SK-N-SH (cell line): ENCODE data around the gene GHR. TPM values are rescaled to one million over a fixed set of nuclear protein-coding genes. Genes with fewer than 3 reads are reported as not detected.

ENCODE experiments used
- CTCF ChIA-PET: fragments of 300-600, 350-600 bp; formaldehyde crosslinking; extraction: SDS; loops from one replicate; lab custom pipeline; 2021; lab: Yijun Ruan, JAX
- POLR2A ChIA-PET: fragments of 350-600 bp; sonication (Branson Sonifier 250); formaldehyde crosslinking; extraction: SDS; loops from one replicate; lab custom pipeline; 2020; ENCODE audit warnings: antibody characterized with exemption, inconsistent platforms; lab: Yijun Ruan, JAX
- DNase-seq: peaks from one replicate; pipeline ENCODE4 v3.0.0; 2012
- H2AFZ ChIP-seq: fragments of 200-600 bp; sonication (generic); 2 replicates; pipeline ENCODE4 v1.8.1; 2016; ENCODE audit warnings: antibody characterized with exemption, mild to moderate bottlenecking, low read depth
- H3F3A ChIP-seq: fragments of 200-600 bp; sonication (generic); replicated peaks from 2 replicates; pipeline ENCODE3; 2016; ENCODE audit warnings: antibody characterized with exemption, mild to moderate bottlenecking; ENCODE audit not compliant: insufficient read depth
- H3K27ac ChIP-seq, 2 experiments: fragments of 200-500 bp in 1 of 2; fragments of 200-600 bp in 1 of 2; sonication (Bioruptor generic) in 1 of 2; sonication (generic), shearing (Covaris generic) in 1 of 2; 2 replicates each; pipeline versions ENCODE4 v1.5.1 to v1.6.1; 2014 to 2016; ENCODE audit warnings: low read depth in 2 of 2, inconsistent platforms in 1 of 2, low read length in 1 of 2, mild to moderate bottlenecking in 1 of 2, mixed read lengths in 1 of 2
- H3K27me3 ChIP-seq: fragments of 200-600 bp; sonication (generic), shearing (Covaris generic); 2 replicates; pipeline ENCODE4 v1.6.1; 2016; ENCODE audit warnings: mixed run types; ENCODE audit not compliant: insufficient read depth
- H3K36me3 ChIP-seq, 2 experiments: fragments of 200-500 bp in 1 of 2; fragments of 200-600 bp in 1 of 2; sonication (Bioruptor generic) in 1 of 2; sonication (generic) in 1 of 2; replicated peaks in 1 of 2; 2 replicates each; pipeline versions ENCODE3 to v1.5.1; 2014 to 2016; ENCODE audit warnings: low read length in 1 of 2, mild to moderate bottlenecking in 1 of 2; ENCODE audit not compliant: insufficient read depth in 2 of 2, control insufficient read depth in 1 of 2
- H3K4me1 ChIP-seq, 2 experiments: fragments of 200-500 bp in 1 of 2; fragments of 200-600 bp in 1 of 2; sonication (Bioruptor generic) in 1 of 2; sonication (generic), shearing (Covaris generic) in 1 of 2; 2 replicates each; pipeline versions ENCODE4 v1.5.1 to v1.6.1; 2014 to 2016; ENCODE audit warnings: low read depth in 1 of 2, low read length in 1 of 2, mixed run types in 1 of 2; ENCODE audit not compliant: insufficient read depth in 2 of 2, control insufficient read depth in 1 of 2
- H3K4me2 ChIP-seq: fragments of 200-600 bp; sonication (generic), shearing (Covaris generic); 2 replicates; pipeline ENCODE4 v1.6.1; 2017; ENCODE audit warnings: mixed run types
- H3K4me3 ChIP-seq, 2 experiments: fragments of 200-500 bp in 1 of 2; fragments of 200-600 bp in 1 of 2; sonication (Bioruptor generic) in 1 of 2; sonication (generic), shearing (Covaris generic) in 1 of 2; 2 replicates each; pipeline versions ENCODE4 v1.5.1 to v1.8.1; 2014 to 2016; ENCODE audit warnings: low read depth in 2 of 2, inconsistent platforms in 1 of 2, low read length in 1 of 2, mild to moderate bottlenecking in 1 of 2, mixed read lengths in 1 of 2, moderate library complexity in 1 of 2
- H3K79me2 ChIP-seq: fragments of 200-600 bp; sonication (generic); 2 replicates; pipeline ENCODE4 v1.8.1; 2017; ENCODE audit warnings: mild to moderate bottlenecking; ENCODE audit not compliant: insufficient read depth
- H3K9ac ChIP-seq: fragments of 200-600 bp; sonication (generic); 2 replicates; pipeline ENCODE4 v1.6.1; 2017; ENCODE audit warnings: mixed run types
- H3K9me2 ChIP-seq: fragments of 200-600 bp; sonication (generic); 2 replicates; pipeline ENCODE4 v1.6.1; 2017; ENCODE audit warnings: mixed run types
- H3K9me3 ChIP-seq: fragments of 200-600 bp; sonication (generic); 2 replicates; pipeline ENCODE4 v1.6.1; 2017; ENCODE audit warnings: mixed run types, mild to moderate bottlenecking, moderate library complexity
- H4K20me1 ChIP-seq: fragments of 200-600 bp; sonication (generic); 2 replicates; pipeline ENCODE4 v1.6.1; 2017; ENCODE audit warnings: mild to moderate bottlenecking, mixed run types; ENCODE audit not compliant: insufficient read depth
- ELF1 ChIP-seq: IDR thresholded peaks from 2 replicates; pipeline ENCODE4 v1.4.0; 2012
- EP300 ChIP-seq, 2 experiments: IDR thresholded peaks; 2 replicates each; pipeline versions ENCODE4 v1.4.0 to v1.6.1; 2012; ENCODE audit warnings: borderline replicate concordance in 1 of 2, low read depth in 1 of 2, low read length in 1 of 2
- EZH2phosphoT487 ChIP-seq: fragments of 200-600 bp; sonication (generic); IDR thresholded peaks from 2 replicates; pipeline ENCODE4 v1.6.1; 2017; ENCODE audit warnings: low read depth, mixed run types, mild to moderate bottlenecking, antibody characterized with exemption, moderate library complexity, borderline replicate concordance
- FOSL2 ChIP-seq: IDR thresholded peaks from 2 replicates; pipeline ENCODE4 v1.4.0; 2012; ENCODE audit warnings: low read depth, mild to moderate bottlenecking, moderate library complexity, borderline replicate concordance
- FOXJ3 ChIP-seq: sonication (generic); formaldehyde crosslinking; IDR thresholded peaks from 2 replicates; pipeline ENCODE4 v1.5.1; 2020; ENCODE audit warnings: mild to moderate bottlenecking, missing genetic modification reagents
- FOXM1 ChIP-seq: IDR thresholded peaks from 2 replicates; pipeline ENCODE4 v1.4.0; 2012; ENCODE audit warnings: low read depth, mild to moderate bottlenecking
- GABPA ChIP-seq: IDR thresholded peaks from 2 replicates; pipeline ENCODE4 v1.4.0; 2012; ENCODE audit warnings: low read depth, mild to moderate bottlenecking
- GATA2 ChIP-seq: sonication (generic); formaldehyde crosslinking; IDR thresholded peaks from 2 replicates; pipeline ENCODE4 v1.5.0; 2020; ENCODE audit warnings: mild to moderate bottlenecking, missing genetic modification reagents
- IRF3 ChIP-seq: fragments of 150-350 bp; IDR thresholded peaks from 2 replicates; pipeline ENCODE4 v1.6.1; 2016; ENCODE audit warnings: mild to moderate bottlenecking, low read depth, low read length
- JUND ChIP-seq: IDR thresholded peaks from 2 replicates; pipeline ENCODE4 v1.4.0; 2012
- MEF2A ChIP-seq: IDR thresholded peaks from 2 replicates; pipeline ENCODE4 v1.4.0; 2012; ENCODE audit warnings: low read depth, borderline replicate concordance
- NFIC ChIP-seq: IDR thresholded peaks from 2 replicates; pipeline ENCODE4 v1.4.0; 2012; ENCODE audit warnings: borderline replicate concordance
- POLR2AphosphoS5 ChIP-seq: IDR thresholded peaks from 2 replicates; pipeline ENCODE4 v1.6.1; 2012; ENCODE audit warnings: low read depth, low read length
- RXRA ChIP-seq: IDR thresholded peaks from 2 replicates; pipeline ENCODE4 v1.4.0; 2012; ENCODE audit warnings: low read depth, mild to moderate bottlenecking, borderline replicate concordance
- SMC3 ChIP-seq: IDR thresholded peaks from 2 replicates; pipeline ENCODE4 v1.6.1; 2012; ENCODE audit warnings: low read depth, low read length, improper control_type of control experiment
- TAF1 ChIP-seq: IDR thresholded peaks from 2 replicates; pipeline ENCODE4 v1.6.1; 2012; ENCODE audit warnings: low read depth, mild to moderate bottlenecking, low read length, moderate library complexity, borderline replicate concordance
- TCF12 ChIP-seq: IDR thresholded peaks from 2 replicates; pipeline ENCODE4 v1.4.0; 2012
- TEAD4 ChIP-seq: IDR thresholded peaks from 2 replicates; pipeline ENCODE4 v1.4.0; 2012; ENCODE audit warnings: mild to moderate bottlenecking, borderline replicate concordance; ENCODE audit not compliant: insufficient read depth
- YY1 ChIP-seq: IDR thresholded peaks from 2 replicates; pipeline ENCODE4 v1.4.0; 2012; ENCODE audit warnings: low read depth, mild to moderate bottlenecking
- WGBS: methylation state at CpG from one replicate; pipeline ENCODE4 v1.1.6; 2017; ENCODE audit warnings: low lambda C conversion rate; 5-methylcytosine and 5-hydroxymethylcytosine counted together
- polyA plus RNA-seq, 3 experiments: library from polyadenylated mRNA; depleted of rRNA; stranded (reverse); fragments of >200 nt; gene quantifications; 2 replicates each; pipeline ENCODE4 v1.2.3, GENCODE V29; 2012
- TF ChIP-seq, protein P1 (sequence below): IDR thresholded peaks from 2 replicates; pipeline ENCODE4 v1.6.1; 2012; ENCODE audit warnings: mild to moderate bottlenecking, low read depth, low read length, moderate library complexity

GHR gene
- polyA plus RNA-seq, 1 of the 3 experiments (the other 2 are of a cell fraction), result 0.03 TPM

- H3K4me2 ChIP-seq, result no peak overlapping the region
- ChIA-PET CTCF (interaction anchor here (0.6 to 0.9 kb wide), 2 partner anchors 10 to 26 kb away, joined by 3 read pairs; no protein-coding TSS in a partner anchor), POLR2A (no interaction called here)
- no peaks in the 10 kb centered on the region for H3K9me2 ChIP-seq
- no peak overlapping the region for H3K4me3 ChIP-seq
- no peak overlapping the region for H3K9ac ChIP-seq
- H2AFZ ChIP-seq, result no peak overlapping the region
- H3K27me3 ChIP-seq, result no peaks in the 10 kb centered on the region
- TF ChIP-seq FOSL2, result no peak
- no peak for TF ChIP-seq IRF3
- TF ChIP-seq TEAD4, result no peak
- no peak for TF ChIP-seq MEF2A
- no peak for TF ChIP-seq FOXM1
- TF ChIP-seq JUND, result no peak
- TF ChIP-seq, protein P1, sequence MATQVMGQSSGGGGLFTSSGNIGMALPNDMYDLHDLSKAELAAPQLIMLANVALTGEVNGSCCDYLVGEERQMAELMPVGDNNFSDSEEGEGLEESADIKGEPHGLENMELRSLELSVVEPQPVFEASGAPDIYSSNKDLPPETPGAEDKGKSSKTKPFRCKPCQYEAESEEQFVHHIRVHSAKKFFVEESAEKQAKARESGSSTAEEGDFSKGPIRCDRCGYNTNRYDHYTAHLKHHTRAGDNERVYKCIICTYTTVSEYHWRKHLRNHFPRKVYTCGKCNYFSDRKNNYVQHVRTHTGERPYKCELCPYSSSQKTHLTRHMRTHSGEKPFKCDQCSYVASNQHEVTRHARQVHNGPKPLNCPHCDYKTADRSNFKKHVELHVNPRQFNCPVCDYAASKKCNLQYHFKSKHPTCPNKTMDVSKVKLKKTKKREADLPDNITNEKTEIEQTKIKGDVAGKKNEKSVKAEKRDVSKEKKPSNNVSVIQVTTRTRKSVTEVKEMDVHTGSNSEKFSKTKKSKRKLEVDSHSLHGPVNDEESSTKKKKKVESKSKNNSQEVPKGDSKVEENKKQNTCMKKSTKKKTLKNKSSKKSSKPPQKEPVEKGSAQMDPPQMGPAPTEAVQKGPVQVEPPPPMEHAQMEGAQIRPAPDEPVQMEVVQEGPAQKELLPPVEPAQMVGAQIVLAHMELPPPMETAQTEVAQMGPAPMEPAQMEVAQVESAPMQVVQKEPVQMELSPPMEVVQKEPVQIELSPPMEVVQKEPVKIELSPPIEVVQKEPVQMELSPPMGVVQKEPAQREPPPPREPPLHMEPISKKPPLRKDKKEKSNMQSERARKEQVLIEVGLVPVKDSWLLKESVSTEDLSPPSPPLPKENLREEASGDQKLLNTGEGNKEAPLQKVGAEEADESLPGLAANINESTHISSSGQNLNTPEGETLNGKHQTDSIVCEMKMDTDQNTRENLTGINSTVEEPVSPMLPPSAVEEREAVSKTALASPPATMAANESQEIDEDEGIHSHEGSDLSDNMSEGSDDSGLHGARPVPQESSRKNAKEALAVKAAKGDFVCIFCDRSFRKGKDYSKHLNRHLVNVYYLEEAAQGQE, result no peak
- TF ChIP-seq FOXJ3 (CRISPR knock-in tag), result no peak
- TF ChIP-seq RXRA, result no peak
- no peak for TF ChIP-seq EP300 (IDR thresholded peaks at IDR 0.05; ENCODE audit: borderline replicate concordance in 1 of 2, low read depth in 1 of 2, low read length in 1 of 2)
- no peak for TF ChIP-seq TCF12
- no peak for TF ChIP-seq GABPA
- TF ChIP-seq GATA2 (CRISPR knock-in tag), result no peak
- TF ChIP-seq SMC3, result no peak
- no peak for TF ChIP-seq ELF1
- TF ChIP-seq POLR2AphosphoS5, result no peak
- no peak for TF ChIP-seq YY1
- TF ChIP-seq NFIC, result no peak
- TF ChIP-seq EZH2phosphoT487, result no peak
- no peak for TF ChIP-seq TAF1
- no peaks in the 10 kb centered on the region for H4K20me1 ChIP-seq
- no peaks in the 10 kb centered on the region for H3K79me2 ChIP-seq
- H3K9me3 ChIP-seq, result no peaks in the 10 kb centered on the region
- WGBS, result 14% methylated on average over 1 of the region's 1 CpG
- no peak for DNase-seq
- H3K36me3 ChIP-seq, result no peaks in the 10 kb centered on the region
- H3F3A ChIP-seq, result no peaks in the 10 kb centered on the region
- H3K27ac ChIP-seq, result no peak overlapping the region
- no peaks in the 10 kb centered on the region for H3K4me1 ChIP-seq
These were observed 317.7 kb downstream of the GHR start for GRCh38 chr5:42740920-42741319.
